AG10803 (cell line): Measurements from ENCODE around the gene TAGLN3.

Source experiments
- DNase-seq: peaks from one replicate; pipeline ENCODE4 v3.0.0; 2010; ENCODE audit warnings: low read depth
- H3K4me3 ChIP-seq: 2 replicates; pipeline ENCODE4 v1.5.1; 2011; ENCODE audit warnings: mild to moderate bottlenecking, low read length, control low read depth
- TF ChIP-seq, protein P1 (sequence below): conservative IDR thresholded peaks from 2 replicates; pipeline ENCODE4 v1.5.1; 2011; ENCODE audit warnings: mild to moderate bottlenecking, low read length, control low read depth, inconsistent platforms

The TAGLN3 gene

DNA sequence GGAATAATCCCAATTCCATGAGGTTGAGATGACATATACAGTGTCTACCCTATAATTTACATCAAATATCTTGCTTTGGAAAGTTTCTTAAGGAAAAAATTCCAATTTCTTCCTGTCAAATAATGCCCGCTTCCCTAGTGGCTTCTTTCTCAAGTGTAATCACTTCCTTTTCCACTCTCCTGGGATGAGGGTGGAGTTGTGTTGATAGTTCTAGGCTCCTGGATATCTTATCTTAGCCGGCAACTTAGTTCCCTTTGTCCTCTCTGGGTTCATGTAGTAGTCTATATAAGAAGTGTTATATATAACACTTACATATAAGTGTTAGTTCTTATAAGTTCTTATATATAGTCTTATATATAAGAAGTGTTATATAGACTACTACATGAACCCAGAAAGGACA, 10.9 kb downstream of the TAGLN3 start:
- H3K4me3 ChIP-seq = no peak overlapping the region
- TF ChIP-seq, protein P1, sequence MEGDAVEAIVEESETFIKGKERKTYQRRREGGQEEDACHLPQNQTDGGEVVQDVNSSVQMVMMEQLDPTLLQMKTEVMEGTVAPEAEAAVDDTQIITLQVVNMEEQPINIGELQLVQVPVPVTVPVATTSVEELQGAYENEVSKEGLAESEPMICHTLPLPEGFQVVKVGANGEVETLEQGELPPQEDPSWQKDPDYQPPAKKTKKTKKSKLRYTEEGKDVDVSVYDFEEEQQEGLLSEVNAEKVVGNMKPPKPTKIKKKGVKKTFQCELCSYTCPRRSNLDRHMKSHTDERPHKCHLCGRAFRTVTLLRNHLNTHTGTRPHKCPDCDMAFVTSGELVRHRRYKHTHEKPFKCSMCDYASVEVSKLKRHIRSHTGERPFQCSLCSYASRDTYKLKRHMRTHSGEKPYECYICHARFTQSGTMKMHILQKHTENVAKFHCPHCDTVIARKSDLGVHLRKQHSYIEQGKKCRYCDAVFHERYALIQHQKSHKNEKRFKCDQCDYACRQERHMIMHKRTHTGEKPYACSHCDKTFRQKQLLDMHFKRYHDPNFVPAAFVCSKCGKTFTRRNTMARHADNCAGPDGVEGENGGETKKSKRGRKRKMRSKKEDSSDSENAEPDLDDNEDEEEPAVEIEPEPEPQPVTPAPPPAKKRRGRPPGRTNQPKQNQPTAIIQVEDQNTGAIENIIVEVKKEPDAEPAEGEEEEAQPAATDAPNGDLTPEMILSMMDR = no peak
- no peak for DNase-seq

DNA sequence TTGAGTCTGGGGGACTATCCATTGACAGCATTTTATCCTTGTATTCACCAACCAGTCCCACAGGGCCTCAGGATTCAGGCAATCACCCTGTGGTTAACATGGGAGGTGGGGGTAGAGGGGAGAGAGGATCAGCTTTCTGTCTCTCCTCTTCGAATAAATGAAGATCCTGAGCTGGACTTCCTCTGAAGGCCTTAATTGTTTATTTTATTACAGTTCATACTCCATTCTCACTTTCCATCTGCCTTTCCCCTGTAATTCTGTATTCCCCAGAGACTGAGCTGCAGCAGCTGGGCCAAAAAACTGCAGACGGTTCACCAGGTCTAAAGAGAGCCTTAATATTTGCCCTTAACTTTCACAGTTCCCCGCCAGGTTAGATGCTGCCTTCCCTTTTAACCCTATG, 11.9 kb downstream of the TAGLN3 start:
- no peak overlapping the region for H3K4me3 ChIP-seq
- no peak for DNase-seq
- TF ChIP-seq, protein P1 = no peak

DNA sequence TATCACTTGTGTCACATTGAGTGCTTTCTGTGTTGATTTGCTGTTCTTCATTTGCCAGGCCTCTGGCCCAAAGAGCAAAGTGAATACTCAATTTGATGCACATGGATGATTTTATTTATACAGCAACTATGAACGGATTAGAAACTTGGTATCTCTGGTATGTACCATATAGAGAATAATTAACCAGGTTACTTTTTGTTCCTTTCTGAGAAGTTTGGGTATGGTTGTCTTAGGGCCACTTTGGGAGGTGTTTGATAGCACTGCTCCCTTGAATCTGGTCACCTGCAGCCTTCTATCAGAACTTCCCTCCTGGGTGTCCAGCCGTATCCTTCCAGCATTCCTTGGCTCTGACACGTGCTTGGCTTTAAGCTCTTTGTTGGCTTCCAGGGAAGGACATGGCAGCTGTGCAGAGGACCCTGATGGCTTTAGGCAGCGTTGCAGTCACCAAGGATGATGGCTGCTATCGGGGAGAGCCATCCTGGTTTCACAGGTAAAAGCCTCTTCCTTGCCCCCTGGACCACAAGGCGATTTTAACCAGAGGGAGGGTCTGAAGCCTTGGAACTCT, 12.7 kb downstream of the TAGLN3 start:
- DNase-seq = no peak
- no peak overlapping the region for H3K4me3 ChIP-seq
- TF ChIP-seq, protein P1 = no peak

DNA sequence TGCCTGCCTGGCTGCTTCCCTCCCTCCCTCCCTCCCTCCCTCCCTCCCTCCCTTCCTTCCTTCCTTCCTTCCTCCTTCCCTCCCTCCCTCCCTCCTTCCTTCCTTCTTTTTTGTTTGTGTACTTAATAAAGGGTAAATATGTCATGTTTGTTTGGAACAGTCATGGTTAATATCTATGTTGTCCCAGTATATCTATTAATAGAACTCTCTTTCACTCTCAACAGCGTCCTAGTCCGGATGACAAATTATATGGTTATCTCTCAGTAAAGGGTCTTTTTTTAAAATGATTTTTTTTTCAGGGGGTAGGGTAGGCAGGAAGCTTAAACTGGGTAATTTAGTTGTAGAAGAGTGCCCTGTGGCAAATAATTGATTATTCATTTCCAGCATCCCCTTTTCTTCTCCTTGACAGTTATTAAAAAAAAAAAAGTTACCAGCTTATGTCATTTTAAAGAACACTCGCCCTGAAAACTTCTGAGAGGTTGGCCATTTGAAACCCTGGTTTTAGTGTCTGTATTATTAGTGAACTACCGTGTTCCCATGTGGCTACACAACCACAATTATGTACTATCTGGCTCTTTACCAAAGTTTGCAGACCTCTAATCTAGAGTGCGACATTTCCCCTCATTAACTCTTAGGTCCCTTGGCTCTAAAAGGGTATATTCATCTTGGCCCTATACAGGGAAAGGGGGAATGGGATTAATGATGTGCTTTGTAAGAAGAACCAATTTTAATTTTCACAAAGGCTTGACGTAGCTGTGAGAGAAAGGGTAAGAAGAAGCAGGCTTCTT, 13.7 kb downstream of the TAGLN3 start:
- no peak for DNase-seq
- TF ChIP-seq, protein P1 = no peak
- H3K4me3 ChIP-seq = no peak overlapping the region

DNA sequence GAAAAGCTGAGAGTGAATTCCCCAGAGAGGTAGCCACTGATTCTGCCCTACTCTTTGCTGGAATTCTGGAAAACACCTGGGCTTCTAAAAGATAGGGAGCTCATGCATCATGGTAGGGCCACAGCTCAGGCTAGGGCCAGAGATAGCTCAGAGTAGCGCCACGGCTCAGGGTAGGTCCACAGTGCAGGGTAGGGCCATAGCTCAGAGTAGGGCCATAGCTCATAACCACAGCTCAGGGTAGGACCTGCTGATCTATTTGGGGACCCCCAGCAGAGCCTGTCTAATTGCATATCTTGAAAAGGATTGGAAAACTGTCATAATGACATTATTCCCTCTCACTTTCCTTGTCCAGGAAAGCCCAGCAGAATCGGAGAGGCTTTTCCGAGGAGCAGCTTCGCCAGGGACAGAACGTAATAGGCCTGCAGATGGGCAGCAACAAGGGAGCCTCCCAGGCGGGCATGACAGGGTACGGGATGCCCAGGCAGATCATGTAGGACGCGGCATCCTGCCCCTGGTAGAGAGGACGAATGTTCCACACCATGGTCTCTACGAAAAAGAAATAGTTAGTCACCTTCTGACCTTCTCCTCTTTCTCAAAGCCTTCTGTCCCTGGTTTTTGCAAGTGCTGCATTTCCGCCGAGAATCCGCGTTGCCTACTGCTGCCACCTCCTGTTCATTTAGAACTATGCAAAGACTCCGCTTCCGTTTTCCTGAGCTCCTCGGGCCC, 14.5 kb downstream of the TAGLN3 start:
- TF ChIP-seq, protein P1 = peak; percentile 77
- H3K4me3 ChIP-seq = no peak overlapping the region
- peak; percentile 71 for DNase-seq

DNA sequence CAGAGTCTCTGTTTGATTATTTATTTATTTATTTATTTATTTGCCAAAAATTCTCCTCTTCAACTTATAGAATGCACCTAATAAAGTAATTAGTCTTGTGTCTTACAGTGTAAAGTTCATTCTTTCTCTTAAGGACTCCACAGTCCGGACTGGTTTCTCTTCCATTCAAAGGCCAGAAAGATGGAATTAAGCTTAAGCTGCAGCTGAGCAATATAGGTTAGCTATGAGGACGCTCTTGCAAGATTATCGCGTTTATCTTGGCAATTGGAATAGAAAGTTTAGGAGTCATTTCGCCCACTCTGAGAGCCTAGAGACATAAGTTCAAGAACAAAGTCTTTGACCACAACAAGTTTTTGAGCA, 15.0 kb downstream of the TAGLN3 start:
- TF ChIP-seq, protein P1 = no peak
- no peak overlapping the region for H3K4me3 ChIP-seq
- DNase-seq = no peak

DNA sequence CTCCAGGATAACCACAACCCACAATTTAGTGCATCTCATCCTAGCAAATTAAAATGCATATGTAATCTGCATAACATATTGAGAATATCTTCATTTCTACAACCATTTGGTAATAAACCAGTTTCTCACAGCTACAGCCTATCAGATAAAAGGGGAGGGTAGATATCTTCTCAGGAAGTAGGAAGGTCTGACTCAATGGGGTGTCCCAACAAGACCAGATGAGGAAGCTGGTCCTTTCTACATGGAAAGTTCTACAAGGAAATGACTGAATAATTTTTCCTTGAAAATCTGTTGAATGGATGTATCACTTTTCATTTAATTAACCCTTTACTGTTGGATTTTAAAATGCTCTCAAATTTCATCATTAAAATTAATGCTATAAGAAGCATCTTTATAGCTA, 18.4 kb downstream of the TAGLN3 start:
- no peak for DNase-seq
- no peak overlapping the region for H3K4me3 ChIP-seq
- TF ChIP-seq, protein P1 = no peak
